ENCODE results near the gene ALDH1A1.

ALDH1A1 gene

GRCh38 chr9:72952381-72952690 lies 517 bp downstream of the ALDH1A1 start:
- ChIA-PET POLR2A (no interaction called here), CTCF (interaction anchor here (1.5 kb wide), 1 partner anchor 11 kb away, joined by 3 read pairs; no protein-coding TSS in a partner anchor)
- no peak for TF ChIP-seq CTCF (IDR thresholded peaks at IDR 0.05; ENCODE audit: control extremely low read depth, extremely low read depth, low read depth, missing control alignments)
- DNase-seq (ENCODE audit: extremely low spot score), result no peak

GRCh38 chr9:72951520-72952380 lies 1.1 kb downstream of the ALDH1A1 start:
- POLR2A ChIA-PET, result no interaction called here
- TF ChIP-seq CTCF (IDR thresholded peaks at IDR 0.05; ENCODE audit: control extremely low read depth, extremely low read depth, low read depth, missing control alignments), result no peak
- no peak for DNase-seq (ENCODE audit: extremely low spot score)
- CTCF ChIA-PET, result interaction anchor here (1.5 kb wide), 1 partner anchor 11 kb away, joined by 3 read pairs; no protein-coding TSS in a partner anchor

GRCh38 chr9:72950875-72951442 lies 1.9 kb downstream of the ALDH1A1 start:
- ChIA-PET CTCF (interaction anchor here (1.5 kb wide), 1 partner anchor 10 kb away, joined by 3 read pairs; no protein-coding TSS in a partner anchor), POLR2A (no interaction called here)
- DNase-seq (ENCODE audit: extremely low spot score), result no peak
- no peak for TF ChIP-seq CTCF (IDR thresholded peaks at IDR 0.05; ENCODE audit: control extremely low read depth, extremely low read depth, low read depth, missing control alignments)

GRCh38 chr9:72949918-72950325 lies 2.9 kb downstream of the ALDH1A1 start:
- TF ChIP-seq CTCF (IDR thresholded peaks at IDR 0.05; ENCODE audit: control extremely low read depth, extremely low read depth, low read depth, missing control alignments), result no peak
- POLR2A ChIA-PET, result no interaction called here
- CTCF ChIA-PET, result interaction anchor here (0.7 kb wide), 1 partner anchor 8 kb away, joined by 3 read pairs; no protein-coding TSS in a partner anchor
- DNase-seq (ENCODE audit: extremely low spot score), result no peak

GRCh38 chr9:72949244-72949582 lies 3.6 kb downstream of the ALDH1A1 start:
- ChIA-PET CTCF (no interaction called here), POLR2A (no interaction called here)
- TF ChIP-seq CTCF (IDR thresholded peaks at IDR 0.05; ENCODE audit: control extremely low read depth, extremely low read depth, low read depth, missing control alignments), result no peak
- no peak for DNase-seq (ENCODE audit: extremely low spot score)

- POLR2A ChIA-PET, result no interaction called here
- DNase-seq (ENCODE audit: extremely low spot score), result no peak
- no peak for TF ChIP-seq CTCF (IDR thresholded peaks at IDR 0.05; ENCODE audit: control extremely low read depth, extremely low read depth, low read depth, missing control alignments)
- CTCF ChIA-PET, result no interaction called here
Measured at GRCh38 chr9:72948575-72949243, 4.1 kb downstream of the ALDH1A1 start.

Measured in GM10248 (cell line).